SKM-1 treated with dmso at 0.1 percent for 144 hours (cell line): ENCODE results near the gene MYH15.
"Not testable (repeated sequence)": the region's sequence is repeated elsewhere in the genome, so short reads cannot be mapped to it uniquely, and the experiment has no call there.

Experiments
- DNase-seq: peaks from one replicate; lab custom pipeline; 2025; ENCODE audit not compliant: unreplicated experiment; lab: John Stamatoyannopoulos, UW

Gene MYH15

DNA sequence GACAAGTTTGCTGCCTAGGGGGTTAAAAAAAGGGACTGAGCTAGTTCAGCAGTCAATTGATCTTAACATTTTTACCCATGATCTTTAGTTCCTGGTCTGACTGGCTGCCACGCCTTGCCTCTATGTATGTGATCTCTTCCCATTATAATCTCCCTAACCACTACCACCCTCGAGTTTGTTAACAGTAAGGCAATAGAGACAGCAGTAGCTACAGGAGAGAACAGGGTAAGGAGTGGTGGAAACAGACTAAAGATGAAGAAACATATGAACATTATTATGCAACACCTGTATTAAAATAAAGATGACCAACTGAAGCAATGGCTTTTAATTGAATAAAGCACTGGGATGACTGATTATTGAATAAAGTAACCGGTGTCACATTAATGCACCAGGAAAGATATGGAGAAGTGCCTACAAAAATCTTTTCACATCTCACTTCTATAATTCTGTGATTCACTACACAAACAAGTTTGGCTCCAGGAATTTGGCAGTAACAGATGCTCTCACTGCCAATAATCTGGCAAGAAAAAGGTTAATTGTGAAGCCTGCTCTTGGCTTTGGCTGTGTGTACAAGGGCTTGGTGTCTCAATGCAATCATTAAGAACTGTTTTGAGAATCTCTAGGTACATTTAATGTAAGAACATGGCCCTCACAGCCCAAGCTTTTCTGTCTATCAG, 118.3 kb downstream of the MYH15 start:
- DNase-seq, result no peak

DNA sequence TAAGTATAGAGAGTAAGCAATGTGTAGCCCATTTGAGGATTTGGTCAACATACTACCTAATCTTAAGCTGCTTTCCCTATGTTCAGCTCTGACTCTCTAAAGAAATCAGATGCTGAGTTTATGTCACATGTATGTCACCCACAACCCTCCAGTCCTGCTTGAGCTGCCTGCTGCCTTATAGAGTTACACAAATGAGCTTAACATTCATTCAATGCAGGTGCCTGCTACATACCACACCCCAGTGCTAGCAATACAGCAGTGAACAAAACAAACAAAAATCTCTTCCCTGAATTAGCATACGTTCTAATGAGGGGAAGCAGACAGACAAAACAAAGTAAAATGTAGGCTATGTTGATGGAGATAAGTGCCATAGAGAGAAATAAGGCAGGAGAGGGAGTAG, 121.0 kb downstream of the MYH15 start:
- no peak for DNase-seq

DNA sequence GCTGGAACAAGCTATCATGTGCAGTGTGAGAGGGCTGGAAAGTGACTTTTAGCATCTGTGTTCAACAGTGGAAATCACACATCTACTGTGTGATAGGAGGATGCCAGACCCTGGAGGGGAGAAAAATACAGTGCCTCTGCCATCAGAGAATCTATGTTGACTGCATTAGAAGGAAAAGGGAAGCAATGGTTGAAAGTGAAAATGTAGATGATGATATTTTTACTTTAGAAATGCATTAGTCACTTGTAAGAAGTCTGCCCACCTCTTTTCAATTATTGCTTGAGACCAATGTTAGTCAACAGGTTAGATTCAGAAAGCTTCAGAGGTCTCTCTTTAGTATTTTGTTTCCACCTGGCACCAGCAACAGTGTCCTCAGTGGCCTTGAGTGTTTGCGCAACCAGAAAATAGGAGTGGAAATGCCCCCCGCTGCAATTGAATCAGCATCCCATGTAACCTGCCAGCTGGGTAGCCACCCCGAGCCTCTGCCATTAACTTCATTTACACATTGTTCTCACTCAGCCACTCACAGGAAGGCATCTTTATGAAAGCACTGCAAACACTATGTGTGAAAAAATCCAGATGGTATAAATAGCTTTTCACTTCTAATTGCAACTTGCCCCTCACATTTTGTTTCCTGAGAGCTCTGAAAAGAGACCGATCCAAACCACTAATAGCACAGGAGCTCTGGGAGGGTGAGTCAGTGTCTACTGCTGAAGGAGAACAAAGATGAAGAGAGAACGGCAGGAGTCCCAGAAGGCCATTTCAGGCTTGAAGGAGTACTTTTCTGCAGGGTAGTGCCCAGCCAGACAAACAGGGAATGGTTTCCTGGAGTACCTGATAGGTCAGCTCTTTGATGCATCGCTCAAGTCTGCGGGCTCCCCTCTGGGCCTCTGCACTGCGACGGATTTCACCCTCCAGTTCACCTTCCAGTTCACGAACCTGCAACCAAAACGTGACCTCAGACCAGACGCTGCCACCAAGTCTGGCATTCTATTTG, 122.0 kb downstream of the MYH15 start:
- DNase-seq, result no peak

DNA sequence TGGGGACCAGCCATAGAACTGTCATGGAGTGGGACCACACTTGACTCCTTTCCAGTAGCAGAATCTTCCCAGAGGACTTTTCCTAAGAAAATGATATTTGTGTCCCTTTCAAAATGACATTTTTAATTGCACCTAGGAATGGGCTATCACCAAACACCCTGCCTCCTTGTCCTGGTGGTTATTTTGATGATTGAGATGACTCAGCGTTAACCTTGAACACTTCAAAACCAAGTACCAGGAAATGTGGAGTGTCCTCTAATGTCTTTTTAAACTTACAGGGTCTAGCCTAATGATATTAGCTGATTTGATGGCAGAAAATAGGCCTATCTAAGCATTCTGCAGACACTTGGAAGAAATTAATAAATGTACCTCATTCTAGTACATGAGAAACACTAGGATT, 123.3 kb downstream of the MYH15 start:
- no peak for DNase-seq

DNA sequence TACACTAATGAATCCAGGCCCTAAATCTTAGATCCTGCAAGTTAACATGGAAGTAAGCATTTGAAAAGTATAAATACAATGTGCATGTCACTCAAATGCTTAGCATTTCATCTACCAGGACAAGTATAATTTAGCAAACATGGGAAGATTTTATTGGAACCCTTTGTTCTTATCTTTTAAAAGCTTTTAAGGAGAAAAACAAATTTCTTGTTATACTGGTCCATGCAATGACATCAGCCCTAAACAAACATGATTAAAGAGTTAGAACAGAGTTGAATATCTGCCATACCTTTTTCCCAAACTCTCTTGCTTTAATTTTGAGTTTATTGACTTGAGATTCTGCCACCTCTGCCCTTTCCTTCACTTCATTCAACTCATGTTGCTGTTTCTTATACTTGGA, 127.1 kb downstream of the MYH15 start:
- no peak for DNase-seq

DNA sequence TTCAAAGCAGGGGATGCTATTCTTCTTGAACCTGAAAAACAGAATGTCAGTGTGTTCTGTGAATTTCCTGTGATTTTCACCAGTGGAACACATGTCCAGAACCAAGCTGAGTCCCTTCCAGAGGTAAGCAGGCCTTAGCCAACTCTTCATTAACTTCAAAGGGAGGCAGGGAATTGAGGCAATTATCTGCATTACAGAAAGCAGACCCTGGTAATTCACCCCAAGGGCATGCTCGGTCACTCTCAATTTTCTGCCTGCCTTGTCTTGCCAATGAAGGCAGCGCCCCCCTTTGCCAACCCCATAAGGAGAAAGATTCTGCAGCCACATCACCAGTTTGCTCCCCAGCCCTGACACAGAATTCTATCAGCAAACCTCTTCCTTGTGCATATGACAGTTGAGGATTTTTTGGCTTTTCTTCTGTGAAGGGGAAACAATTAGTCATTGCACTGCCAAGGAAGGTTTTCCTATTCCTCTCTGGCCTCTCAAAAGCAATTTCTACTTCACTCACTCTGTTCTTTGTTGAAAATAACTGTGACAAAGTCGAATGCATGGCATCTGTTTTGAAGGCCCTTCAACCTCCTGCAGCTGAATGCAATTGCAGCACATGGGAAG, 128.8 kb downstream of the MYH15 start:
- DNase-seq, result no peak

DNA sequence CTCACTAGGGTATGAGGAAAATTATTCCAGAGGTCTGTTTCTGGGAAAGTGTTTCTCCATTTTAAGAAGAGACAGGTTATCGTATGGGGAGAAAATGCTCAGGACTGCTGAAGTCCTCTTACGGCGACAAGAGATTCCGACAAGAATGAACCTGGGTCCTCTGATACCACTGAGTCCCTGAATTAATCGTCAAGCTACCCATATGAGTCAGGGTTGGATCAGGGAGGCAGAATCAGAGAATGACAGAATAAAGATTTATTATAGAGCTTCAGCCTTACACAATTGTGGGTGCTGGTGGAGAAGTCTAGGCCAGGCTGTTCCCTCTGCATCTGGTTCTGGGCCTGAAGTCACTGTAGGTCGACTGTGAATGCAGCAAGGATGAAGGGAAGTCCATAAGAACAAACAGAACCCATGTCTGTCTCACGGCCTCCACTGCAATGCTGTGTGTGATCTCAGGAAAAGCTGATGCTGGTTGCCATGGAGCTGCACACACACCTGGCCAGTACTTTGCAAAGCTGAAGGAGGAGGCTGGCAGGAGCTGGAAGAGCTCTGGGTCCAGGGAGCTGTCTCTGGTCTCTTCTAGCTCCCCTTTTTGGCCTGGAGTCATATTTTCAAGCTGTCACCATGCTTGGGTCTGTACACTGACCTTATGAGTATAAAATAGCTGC, 130.1 kb downstream of the MYH15 start:
- no peak for DNase-seq

DNA sequence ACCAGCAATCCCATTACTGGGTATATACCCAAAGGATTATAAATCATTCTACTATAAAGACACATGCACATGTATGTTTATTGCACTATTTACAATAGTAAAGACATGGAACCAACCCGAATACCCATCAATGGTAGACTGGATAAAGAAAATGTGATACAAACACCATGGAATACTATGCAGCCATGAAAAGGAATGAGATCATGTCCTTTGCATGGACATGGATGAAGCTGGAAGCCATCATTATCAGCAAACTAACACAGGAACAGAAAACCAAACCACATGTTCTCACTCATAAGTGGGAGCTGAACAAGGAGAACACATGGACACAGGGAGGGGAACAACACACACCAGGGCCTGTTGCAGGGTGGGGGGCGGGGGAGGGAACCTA, 131.4 kb downstream of the MYH15 start:
- DNase-seq, result not testable (repeated sequence)

DNA sequence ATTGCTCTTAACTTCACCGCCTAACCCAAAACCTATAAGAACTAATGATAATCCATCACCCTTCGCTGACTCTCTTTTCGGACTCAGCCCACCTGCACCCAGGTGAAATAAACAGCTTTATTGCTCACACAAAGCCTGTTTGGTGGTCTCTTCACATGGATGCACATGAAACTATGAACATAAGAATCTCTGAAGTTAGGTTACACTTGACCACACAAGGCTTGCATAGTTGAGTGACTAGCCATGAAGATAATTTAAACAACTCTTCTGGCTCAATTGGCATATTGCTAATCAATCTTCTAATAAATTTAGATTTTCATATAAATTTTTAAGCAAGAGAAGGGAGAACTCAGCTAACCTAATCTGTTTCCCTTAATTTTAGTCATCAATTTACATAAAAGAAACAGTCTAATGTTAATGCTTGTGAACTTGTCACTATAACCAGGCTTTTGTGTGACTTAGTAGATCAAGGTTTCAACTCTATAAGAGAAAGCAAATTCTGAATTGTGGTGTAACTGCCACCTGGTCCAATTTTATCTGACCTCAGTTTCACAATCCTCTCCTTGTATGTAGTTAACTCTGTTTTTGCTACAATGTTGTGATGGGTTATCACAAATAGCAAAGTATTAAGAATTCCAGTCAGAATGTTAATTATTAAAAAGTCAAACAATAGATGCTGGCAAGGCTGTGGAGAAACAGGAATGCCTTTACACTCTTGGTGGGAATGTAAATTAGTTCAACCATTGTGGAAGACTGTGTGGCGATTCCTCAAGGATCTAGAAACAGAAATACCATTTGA, 132.0 kb downstream of the MYH15 start:
- DNase-seq, result no peak

DNA sequence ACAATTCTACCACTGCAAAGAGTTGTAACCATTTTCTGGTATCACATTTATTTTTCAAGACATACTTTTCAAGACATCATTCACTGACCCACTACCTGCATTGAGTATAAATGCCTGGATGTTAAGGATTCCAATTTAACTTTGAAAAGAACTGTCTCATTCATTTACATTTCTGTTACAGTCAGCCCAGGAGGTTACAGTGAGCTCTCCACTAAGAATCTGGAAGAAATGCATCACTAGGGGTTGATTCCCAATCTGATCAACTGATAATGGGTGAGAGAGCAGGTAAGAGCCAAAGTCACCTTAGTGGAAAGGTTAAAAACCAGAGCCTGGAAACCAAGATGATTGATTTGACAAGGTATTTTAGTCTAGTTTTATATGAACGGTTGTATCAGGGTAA, 133.0 kb downstream of the MYH15 start:
- DNase-seq, result no peak

DNA sequence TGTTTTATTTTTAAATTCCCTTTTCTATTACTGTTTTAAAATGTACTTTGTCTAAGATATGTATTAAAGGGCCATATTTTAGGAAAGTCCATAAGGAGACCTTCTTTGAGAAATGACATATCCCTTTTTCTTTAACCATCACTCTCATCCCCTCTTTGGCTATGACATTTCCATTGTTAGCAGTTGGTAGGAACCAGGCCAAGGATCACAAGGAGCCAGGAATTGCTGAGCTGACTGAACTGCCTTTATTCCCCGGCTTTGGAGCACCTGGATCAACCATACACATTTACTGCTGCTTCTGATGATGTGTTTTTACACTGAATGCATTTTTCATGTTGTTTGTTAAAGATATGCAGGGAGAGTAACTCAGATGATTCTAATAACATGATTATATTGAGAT, 134.4 kb downstream of the MYH15 start:
- DNase-seq, result no peak

DNA sequence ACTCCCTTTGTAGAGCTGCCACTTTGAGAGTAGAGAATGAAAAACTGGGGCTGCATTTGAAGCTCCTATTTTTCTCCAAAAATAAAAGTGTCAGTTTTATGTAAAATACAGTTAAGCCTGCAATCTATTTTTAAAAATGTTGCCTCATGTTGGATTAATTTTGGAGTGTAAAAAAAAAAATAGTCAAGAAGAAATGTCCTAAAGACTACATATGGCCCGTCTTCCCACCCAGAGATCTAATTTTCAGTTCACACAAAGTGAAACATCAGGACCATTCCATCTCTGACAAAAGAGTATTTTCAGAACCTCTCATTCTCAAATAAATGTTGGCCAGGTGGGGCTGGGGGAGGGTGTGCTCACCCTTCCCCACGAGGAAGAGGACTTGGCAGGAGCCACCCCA, 151.4 kb downstream of the MYH15 start:
- DNase-seq, result no peak

DNA sequence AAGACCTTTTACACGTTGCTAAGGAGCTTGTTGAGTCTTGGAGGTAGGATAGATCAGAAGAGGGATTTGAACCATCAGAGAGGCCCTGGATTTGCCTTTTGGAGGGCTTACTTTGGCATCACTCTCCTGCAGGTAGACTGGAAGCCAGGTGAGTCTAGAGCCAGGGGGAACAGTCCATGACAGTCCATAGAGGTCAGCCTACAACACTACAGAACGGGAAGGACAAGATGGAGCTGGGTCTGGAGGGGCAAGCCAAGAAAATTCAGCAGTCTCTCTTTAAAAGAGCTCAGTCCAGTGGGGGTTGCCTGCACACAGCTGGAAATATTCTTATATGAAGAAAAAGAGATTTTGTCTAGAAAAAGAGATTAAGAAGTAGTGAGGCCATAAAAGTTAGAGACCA, 153.4 kb downstream of the MYH15 start:
- no peak for DNase-seq

DNA sequence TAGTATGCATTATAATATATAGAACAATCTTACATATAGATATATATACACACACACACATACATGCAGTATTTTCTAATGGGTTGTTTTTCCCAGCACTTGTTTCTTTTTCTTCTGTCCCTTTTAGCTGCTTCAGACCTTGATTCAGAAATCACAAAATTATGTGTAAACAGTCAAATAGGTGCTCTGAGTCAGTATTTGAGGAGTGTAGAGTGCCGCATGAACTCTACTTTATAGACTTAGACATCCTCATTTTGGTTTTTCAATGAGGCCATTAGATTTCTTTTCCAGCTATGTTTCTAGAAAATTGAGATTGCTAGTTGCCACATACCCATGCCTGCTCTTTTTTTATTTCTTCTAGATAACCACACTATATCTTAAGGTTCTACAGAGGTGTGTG, 155.8 kb downstream of the MYH15 start:
- DNase-seq, result no peak

DNA sequence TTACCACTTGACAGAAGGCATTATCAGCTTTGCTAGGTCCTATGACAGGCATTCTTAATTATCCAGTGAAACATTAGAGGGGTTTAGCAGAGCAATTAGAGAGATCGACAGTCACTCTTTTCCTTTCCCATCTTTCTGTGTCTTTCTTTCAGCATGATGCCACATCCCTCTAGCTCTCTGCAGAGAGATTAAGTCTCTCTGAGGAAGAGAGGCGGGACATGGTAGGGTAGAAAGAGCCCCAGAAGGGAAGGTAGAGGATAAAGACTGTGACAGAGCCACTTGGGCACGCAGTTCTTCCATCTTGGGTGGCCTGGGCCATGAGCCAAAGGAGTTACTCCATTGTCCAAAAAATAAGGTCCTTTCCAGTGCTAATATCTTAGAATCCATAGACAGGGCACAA, 158.2 kb downstream of the MYH15 start:
- DNase-seq, result no peak

DNA sequence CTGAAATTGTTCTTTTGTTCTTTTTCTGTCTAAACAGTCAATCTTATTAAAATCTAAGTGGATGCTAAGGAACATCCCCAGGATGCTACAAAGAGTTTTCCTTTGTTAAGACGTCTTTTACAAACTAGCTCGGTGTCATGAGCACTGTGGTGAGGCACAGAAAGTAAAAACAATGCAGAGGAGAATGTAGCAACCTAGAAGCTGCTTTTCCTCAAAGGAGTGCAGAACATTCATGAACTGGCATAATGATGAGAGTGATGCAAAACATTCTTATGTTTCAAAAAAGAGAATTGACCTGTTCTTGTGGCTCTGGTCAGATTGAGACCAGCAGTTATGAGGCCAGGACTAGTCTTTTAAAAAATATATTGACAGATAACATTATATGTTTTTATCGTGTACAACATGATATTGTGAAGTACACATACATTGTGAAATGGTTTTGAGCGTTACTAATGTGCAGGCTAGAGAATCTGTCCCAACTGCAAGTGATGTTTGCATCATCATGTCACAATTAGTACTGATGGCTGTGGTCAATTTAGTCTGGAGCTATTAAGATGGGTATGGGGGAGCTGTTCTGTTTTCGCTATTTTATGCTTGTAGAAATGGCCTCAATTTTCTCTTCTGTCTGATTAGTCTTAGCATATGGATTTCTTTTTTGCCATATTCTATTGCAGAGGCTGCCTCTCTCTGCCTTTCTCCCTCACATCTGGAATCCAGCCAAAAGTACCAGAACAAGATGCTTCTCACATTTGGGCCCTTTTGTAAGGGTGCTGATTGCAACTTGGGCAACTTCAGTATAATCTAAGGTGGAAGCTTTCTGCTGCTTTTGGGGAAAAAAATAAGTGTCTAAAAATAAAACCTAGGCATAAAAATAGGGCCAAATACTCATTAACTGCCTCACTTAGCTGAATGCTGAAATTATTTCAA, 163.8 kb downstream of the MYH15 start:
- DNase-seq, result peak; percentile 90

DNA sequence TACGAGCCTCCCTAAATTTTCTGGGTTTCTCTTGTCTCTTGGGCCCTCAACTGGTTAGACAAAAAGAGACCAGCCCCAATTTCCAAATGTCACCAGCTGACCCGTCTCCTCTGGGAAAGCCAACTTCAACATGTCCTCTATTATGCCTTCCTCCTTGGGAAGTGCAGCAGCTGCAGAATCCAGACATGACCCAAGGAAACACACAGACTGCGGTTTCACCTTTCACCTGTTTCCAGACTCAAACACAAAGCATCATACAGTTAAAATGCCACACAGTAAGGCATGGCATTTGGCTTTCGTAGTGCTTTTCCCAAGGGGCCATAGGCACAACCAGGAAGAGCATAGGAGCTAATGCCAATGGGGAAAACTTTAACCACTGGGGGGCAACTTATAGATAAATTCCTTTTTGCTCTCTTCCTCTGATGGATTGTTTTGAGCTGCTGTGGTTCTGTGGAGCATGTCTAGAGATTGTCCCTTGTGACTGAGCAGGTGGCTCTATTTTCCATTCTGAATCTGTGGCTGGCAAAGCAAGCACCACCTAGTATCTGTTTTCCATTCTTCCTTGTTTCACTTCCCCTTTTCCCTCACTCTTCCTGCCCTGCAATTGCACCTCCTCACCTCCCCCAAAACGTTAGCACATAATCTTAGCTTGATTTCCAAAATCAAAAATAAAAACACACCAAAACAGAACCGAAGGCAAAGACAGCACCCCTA, 164.7 kb downstream of the MYH15 start:
- DNase-seq, result peak; percentile 41

DNA sequence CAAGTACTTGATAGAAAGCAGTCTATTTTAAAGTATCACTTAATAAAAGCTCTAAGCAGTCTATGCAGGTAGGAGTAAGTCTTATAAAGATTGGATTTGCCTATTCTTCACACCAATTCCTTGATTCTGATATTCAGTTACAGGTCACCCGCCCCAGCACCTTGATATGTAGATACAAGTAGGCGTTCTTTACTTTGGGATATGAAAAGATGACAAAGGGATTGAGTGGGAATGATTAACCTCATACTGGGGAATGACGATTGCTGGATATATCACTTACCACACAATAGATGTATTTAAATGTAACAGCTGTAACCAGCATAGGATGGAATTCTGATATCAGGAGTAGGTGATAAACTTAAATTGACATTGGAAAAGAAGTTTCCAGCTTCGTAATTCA, 166.9 kb downstream of the MYH15 start:
- DNase-seq, result no peak
